HCT116 (cell line): ENCODE measurements around the gene GCK. TPM values are rescaled to one million over a fixed set of nuclear protein-coding genes. Genes with fewer than 3 reads are reported as not detected.

Source experiments
- EGR1 ChIP-seq: IDR thresholded peaks from 2 replicates; pipeline ENCODE4 v1.6.1; 2012; ENCODE audit warnings: low read depth
- EZH2 ChIP-seq: fragments of 200-600 bp; sonication (generic); IDR thresholded peaks from 2 replicates; pipeline ENCODE4 v1.6.1; 2017; ENCODE audit warnings: antibody characterized with exemption, mixed run types
- JUND ChIP-seq: IDR thresholded peaks from 2 replicates; pipeline ENCODE4 v1.6.1; 2012
- POLR2AphosphoS5 ChIP-seq: IDR thresholded peaks from 2 replicates; pipeline ENCODE4 v1.6.1; 2011; ENCODE audit warnings: mild to moderate bottlenecking, low read depth, low read length, moderate library complexity
- SIN3A ChIP-seq: IDR thresholded peaks from 2 replicates; pipeline ENCODE4 v1.6.1; 2012; ENCODE audit warnings: low read depth
- SRF ChIP-seq: IDR thresholded peaks from 2 replicates; pipeline ENCODE4 v1.6.1; 2012; ENCODE audit warnings: low read depth
- YY1 ChIP-seq: IDR thresholded peaks from 2 replicates; pipeline ENCODE4 v1.6.1; 2011; ENCODE audit warnings: low read length, low read depth, moderate library complexity, mild to moderate bottlenecking; ENCODE audit not compliant: insufficient replicate concordance; ENCODE audit errors: extremely low read depth
- ZNF274 ChIP-seq: fragments of 200-500 bp; sonication (Bioruptor generic); IDR thresholded peaks from 2 replicates; pipeline ENCODE4 v1.6.1; 2014; ENCODE audit warnings: mild to moderate bottlenecking, low read depth, low read length, inconsistent platforms
- total RNA-seq: library from RNA; stranded (reverse); gene quantifications from one replicate; pipeline ENCODE4 v1.2.1, GENCODE V29; 2021; ENCODE audit not compliant: unreplicated experiment
- TF ChIP-seq, protein P1 (sequence below), 3 experiments: fragments of 200-600 bp in 1 of 3; sonication (generic) in 1 of 3; IDR thresholded peaks in 2 of 3; conservative IDR thresholded peaks in 1 of 3; 2 replicates each; pipeline ENCODE4 v1.5.1; 2012 to 2017; ENCODE audit warnings: low read depth in 2 of 3, low read length in 2 of 3, antibody characterized with exemption in 1 of 3, borderline replicate concordance in 1 of 3, control low read depth in 1 of 3, mild to moderate bottlenecking in 1 of 3, mixed read lengths in 1 of 3, mixed run types in 1 of 3, moderate library complexity in 1 of 3; ENCODE audit not compliant: insufficient read depth in 1 of 3
- TF ChIP-seq, protein P2 (sequence below): IDR thresholded peaks from 2 replicates; pipeline ENCODE4 v1.6.1; 2011; ENCODE audit warnings: mild to moderate bottlenecking, low read length, moderate library complexity; ENCODE audit not compliant: insufficient replicate concordance; ENCODE audit errors: extremely low read depth

Gene GCK
- total RNA-seq, 1 experiment from 2014 or later = 0.34 TPM

DNA sequence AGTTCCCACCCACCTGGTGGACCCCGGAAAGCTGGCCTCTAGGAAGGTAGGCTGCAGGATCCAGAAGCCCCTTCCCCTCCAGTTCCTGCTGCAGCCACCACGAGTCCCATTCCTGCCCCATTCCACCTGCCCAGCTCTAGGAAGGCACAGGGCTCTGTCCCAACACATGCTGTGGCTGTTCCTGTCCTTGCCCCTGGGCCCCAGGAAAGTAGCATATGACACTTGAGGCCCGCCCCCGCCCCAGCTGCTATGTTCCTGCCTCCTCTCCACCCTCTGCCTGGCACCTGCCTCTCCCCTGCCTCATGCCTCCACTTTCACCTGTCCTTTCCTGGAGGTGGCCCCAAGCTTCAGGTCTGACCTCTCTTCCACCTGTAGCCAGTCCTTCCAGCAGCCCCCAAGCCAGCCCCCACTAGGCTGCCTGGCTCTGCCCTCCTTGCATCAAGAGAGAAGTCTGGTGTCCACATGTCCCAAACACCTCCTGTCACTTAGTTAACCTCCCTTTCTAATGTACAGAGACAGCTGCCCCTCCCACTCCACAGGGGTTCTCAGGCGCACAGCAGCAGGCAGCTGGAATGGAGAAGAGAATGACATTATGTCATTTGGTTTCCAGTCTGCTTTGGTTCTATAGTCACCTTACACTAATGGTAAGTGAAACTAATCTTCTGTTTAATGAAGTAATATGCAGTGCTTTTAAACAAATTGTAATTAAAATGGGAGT is 34.3 kb upstream of the GCK start (continued):
- TF ChIP-seq, protein P1, sequence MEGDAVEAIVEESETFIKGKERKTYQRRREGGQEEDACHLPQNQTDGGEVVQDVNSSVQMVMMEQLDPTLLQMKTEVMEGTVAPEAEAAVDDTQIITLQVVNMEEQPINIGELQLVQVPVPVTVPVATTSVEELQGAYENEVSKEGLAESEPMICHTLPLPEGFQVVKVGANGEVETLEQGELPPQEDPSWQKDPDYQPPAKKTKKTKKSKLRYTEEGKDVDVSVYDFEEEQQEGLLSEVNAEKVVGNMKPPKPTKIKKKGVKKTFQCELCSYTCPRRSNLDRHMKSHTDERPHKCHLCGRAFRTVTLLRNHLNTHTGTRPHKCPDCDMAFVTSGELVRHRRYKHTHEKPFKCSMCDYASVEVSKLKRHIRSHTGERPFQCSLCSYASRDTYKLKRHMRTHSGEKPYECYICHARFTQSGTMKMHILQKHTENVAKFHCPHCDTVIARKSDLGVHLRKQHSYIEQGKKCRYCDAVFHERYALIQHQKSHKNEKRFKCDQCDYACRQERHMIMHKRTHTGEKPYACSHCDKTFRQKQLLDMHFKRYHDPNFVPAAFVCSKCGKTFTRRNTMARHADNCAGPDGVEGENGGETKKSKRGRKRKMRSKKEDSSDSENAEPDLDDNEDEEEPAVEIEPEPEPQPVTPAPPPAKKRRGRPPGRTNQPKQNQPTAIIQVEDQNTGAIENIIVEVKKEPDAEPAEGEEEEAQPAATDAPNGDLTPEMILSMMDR (IDR thresholded peaks at IDR 0.05 in 2 of 3, conservative IDR thresholded peaks at IDR 0.05 in 1 of 3; ENCODE audit: borderline replicate concordance in 1 of 3, insufficient read depth in 1 of 3, low read depth in 2 of 3, low read length in 2 of 3) = no peak
- TF ChIP-seq, protein P2, sequence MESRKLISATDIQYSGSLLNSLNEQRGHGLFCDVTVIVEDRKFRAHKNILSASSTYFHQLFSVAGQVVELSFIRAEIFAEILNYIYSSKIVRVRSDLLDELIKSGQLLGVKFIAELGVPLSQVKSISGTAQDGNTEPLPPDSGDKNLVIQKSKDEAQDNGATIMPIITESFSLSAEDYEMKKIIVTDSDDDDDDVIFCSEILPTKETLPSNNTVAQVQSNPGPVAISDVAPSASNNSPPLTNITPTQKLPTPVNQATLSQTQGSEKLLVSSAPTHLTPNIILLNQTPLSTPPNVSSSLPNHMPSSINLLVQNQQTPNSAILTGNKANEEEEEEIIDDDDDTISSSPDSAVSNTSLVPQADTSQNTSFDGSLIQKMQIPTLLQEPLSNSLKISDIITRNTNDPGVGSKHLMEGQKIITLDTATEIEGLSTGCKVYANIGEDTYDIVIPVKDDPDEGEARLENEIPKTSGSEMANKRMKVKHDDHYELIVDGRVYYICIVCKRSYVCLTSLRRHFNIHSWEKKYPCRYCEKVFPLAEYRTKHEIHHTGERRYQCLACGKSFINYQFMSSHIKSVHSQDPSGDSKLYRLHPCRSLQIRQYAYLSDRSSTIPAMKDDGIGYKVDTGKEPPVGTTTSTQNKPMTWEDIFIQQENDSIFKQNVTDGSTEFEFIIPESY = no peak
- TF ChIP-seq SRF (no peak), YY1 (no peak), EZH2 (no peak), ZNF274 (no peak), JUND (no peak), EGR1 (no peak), SIN3A (no peak), POLR2AphosphoS5 (no peak)
- TF ChIP-seq, all 23 proteins: peak for 0
